GM20431 (cell line): ENCODE results near the gene TMEM140.
"Not testable (repeated sequence)": the region's sequence is repeated elsewhere in the genome, so short reads cannot be mapped to it uniquely, and the experiment has no call there.

ENCODE experiments used
- in situ Hi-C: fragments of 300-500 bp; cut with MseI, MboI; formaldehyde crosslinking; loops from one replicate; pipeline ENCODE4 v1.15.0; 2020; ENCODE audit warnings: low sequenced_read_pairs; ENCODE audit not compliant: unreplicated experiment

Gene TMEM140

DNA sequence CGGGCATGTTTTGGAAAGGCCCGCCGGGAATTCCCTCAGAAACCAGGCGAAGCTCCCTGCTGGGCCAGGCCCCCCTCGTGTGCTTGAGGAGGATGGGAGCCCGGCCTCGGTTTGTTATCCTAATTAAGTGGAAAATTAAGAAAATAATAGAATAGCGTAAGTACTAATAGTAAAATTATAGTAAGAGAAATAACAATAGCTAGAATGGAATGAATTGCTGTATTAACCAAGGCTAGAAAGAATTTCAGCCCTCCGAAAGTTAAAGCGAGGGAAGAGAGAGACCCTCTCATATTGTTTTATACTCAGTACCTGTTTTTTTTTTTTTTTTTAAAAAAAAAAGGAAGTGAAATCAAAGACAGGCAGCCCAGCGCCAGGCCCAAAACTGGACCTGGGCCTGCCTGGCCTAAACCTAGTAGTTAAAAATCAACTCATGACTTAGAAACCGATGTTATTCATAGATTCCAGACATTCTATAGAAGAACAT, 23.2 kb downstream of the TMEM140 start:
- in situ Hi-C loops = not testable (repeated sequence)

DNA sequence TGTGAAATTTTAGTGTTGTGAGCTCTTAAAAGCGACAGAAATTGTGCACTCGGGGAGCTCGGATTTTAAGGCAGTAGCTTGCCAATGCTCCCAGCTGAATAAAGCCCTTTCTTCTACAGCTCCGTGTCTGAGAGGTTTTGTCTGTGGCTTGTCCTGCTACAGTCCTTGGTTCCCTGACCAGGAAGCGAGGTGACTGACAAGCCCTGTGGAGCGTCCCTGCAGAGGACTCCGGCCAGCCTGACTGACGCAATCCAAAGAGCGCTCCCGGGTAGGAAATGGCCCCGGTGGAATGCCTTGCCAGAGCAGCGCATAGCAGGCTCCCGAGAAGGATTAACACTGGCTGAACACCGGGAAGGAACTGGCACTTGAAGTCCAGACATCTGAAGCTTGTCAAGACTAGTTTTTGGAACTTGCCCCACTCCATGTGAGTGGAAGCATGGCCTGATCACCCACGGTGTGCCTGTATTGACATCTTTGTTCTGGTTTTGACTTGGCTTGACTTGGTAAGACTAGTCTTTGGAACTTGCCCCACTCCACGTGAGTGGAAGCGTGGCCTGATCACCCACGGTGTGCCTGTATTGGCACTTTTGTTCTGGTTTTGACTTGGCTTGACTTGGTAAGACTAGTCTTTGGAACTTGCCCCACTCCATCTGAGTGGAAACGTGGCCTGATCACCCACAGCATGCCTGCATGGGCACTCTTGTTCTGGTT, 23.9 kb downstream of the TMEM140 start:
- in situ Hi-C loops = not testable (repeated sequence)

GRCh38 chr7:135173916-135174315, 26.0 kb downstream of the TMEM140 start:
- in situ Hi-C loops = not testable (repeated sequence)

- in situ Hi-C loops = loop anchor here (25.0 kb wide), 1 partner anchor 538 kb away; the partner anchor contains the start of gene BPGM
Observed at GRCh38 chr7:135174941-135175340, 27.1 kb downstream of the TMEM140 start.

- in situ Hi-C loops = loop anchor here (25.0 kb wide), 1 partner anchor 539 kb away; the partner anchor contains the start of gene BPGM
Observed at GRCh38 chr7:135175931-135176330, 28.1 kb downstream of the TMEM140 start.

DNA sequence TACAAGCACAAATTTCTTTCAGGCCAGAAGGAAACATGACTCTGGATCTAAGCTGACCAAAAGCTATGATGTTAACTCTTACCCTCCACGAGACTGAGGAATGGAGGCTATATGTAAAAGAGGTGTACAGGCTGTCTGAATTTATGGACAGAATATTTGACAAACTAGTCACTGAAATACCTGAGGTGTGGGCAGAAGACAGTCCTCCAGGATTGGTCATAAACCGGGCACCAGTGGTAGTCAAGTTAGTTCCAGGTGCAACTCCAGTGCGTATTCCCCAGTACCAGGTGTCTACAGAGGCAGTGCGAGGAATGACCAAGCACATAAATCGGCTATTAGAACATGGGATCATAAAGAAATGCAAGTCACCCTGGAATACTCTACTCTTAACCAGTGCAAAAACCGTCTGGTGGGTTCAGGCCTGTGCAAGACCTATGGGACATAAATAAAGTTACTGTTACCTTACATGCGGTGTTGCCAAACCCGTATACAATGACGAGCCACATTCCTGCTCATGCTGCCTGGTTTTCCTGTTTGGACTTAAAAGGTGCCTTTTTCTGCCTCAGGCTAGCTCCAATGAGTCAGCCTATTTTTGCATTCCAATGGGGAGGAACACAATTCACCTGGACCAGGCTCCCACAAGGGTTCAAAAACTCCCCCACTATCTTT, 29.3 kb downstream of the TMEM140 start:
- in situ Hi-C loops = loop anchor here (25.0 kb wide), 1 partner anchor 540 kb away; the partner anchor contains the start of gene BPGM

GRCh38 chr7:135178364-135178763, 30.5 kb downstream of the TMEM140 start:
- in situ Hi-C loops = loop anchor here (25.0 kb wide), 1 partner anchor 541 kb away; the partner anchor contains the start of gene BPGM

DNA sequence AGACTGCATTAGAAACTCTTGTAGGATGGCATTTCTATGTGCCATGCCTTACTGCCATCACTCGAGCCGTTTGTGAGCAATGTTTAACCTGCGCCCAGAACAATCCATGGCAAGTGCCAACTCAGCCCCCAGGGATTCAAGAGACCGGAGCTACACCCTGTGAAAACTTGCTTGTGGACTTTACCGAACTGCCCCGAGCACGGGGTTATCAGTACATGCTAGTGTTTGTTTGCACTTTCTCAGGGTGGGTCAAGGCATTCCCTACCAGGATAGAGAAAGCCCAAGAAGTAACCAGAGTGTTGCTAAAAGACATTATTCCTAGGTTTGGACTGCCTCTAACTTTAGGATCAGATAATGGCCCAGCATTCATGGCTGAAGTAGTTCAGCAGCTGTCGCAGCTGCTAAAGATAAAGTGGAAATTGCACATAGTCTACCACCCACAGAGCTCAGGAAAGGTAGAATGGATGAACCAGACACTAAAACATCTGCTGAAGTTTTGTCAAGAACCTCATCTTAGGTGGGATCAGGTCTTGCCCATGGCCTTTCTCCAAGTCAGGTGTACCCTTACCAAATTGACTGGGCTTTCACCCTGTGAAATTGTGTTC, 31.6 kb downstream of the TMEM140 start:
- in situ Hi-C loops = loop anchor here (25.0 kb wide), 1 partner anchor 542 kb away; the partner anchor contains the start of gene BPGM

DNA sequence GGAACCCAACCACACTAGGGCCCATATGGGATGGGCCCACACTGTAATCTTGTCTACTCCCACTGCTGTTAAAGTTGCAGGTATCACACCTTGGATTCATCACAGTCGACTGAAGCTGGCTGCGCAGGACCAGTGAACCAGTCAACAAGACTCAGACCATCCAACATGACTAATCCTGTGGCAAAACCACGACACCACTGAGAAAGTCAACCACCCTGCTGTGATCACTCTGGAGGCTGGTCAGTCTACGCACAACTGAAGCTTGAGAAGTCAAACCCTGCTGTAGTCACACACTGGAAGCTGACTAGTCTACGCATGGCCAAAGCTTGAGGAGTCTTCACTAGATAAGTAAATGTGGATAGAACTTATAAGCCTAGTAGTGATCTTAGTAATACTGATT, 32.2 kb downstream of the TMEM140 start:
- in situ Hi-C loops = loop anchor here (25.0 kb wide), 1 partner anchor 543 kb away; the partner anchor contains the start of gene BPGM

GRCh38 chr7:135181261-135181928, 33.5 kb downstream of the TMEM140 start:
- in situ Hi-C loops = loop anchor here (25.0 kb wide), 1 partner anchor 544 kb away; the partner anchor contains the start of gene BPGM

DNA sequence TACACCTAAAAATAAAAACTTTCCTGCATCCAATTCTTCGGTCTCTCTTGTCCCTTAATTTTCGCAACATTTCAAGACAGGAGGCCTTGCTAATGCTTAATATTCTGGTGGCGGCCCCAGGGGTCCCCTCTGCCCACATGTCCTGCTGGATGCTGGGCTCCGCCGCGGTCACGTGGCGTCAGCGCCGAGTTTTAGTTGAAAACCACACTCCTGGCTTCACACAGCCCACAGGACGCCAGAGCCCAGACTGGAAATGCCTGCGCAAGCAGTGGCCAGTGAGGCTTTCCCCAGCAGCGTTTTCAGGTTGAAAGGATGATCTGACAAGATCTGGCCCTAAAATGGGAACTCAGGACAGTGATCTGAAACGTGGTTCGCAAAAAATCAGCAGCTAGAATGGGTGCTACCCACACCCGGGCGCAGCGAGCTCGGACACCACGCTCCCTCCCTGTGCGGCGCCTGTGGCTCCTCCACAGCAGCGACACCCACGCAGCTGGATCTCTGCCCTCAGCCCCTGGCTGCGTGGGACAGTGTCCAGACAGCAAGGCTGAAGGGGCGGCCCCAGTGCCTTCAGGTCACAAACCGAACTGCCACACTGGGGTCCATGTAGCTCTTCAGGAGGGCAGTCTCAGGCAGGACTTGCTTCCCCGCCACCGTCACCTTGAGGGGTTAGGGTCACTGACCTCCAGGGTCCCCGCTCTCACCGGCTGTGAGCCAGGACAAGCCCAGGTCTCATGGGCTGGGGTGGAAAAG, 34.2 kb downstream of the TMEM140 start:
- in situ Hi-C loops = loop anchor here (25.0 kb wide), 1 partner anchor 545 kb away; the partner anchor contains the start of gene BPGM

GRCh38 chr7:135183478-135183877, 35.6 kb downstream of the TMEM140 start:
- in situ Hi-C loops = loop anchor here (25.0 kb wide), 1 partner anchor 546 kb away; the partner anchor contains the start of gene BPGM

GRCh38 chr7:135184254-135184841, 36.5 kb downstream of the TMEM140 start:
- in situ Hi-C loops = loop anchor here (25.0 kb wide), 1 partner anchor 547 kb away; the partner anchor contains the start of gene BPGM

- in situ Hi-C loops = loop anchor here (25.0 kb wide), 1 partner anchor 548 kb away; the partner anchor contains the start of gene BPGM
Observed at GRCh38 chr7:135185471-135186260, 37.8 kb downstream of the TMEM140 start.

GRCh38 chr7:135186261-135186540, 38.3 kb downstream of the TMEM140 start:
- in situ Hi-C loops = loop anchor here (25.0 kb wide), 1 partner anchor 549 kb away; the partner anchor contains the start of gene BPGM

DNA sequence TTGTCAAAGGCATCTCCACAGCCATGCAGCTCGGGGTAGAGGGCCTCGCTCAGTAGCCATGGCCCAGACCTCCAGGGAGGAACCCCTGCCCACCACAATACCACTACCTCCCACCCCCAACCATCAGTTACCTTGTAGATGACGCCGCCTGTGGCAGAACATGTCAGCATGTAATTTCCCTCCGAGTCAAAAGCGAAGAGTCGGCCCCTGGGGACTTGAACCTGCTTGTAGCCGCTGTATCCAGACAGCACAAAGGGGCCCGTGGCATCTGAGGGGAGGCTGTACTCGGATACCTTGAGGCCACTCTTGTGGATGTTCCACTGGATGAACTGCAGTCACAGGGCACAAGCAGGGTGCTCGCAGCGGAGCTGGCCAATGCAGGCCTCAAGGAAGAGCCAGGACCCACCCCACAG, 39.0 kb downstream of the TMEM140 start:
- in situ Hi-C loops = loop anchor here (25.0 kb wide), 1 partner anchor 550 kb away; the partner anchor contains the start of gene BPGM

DNA sequence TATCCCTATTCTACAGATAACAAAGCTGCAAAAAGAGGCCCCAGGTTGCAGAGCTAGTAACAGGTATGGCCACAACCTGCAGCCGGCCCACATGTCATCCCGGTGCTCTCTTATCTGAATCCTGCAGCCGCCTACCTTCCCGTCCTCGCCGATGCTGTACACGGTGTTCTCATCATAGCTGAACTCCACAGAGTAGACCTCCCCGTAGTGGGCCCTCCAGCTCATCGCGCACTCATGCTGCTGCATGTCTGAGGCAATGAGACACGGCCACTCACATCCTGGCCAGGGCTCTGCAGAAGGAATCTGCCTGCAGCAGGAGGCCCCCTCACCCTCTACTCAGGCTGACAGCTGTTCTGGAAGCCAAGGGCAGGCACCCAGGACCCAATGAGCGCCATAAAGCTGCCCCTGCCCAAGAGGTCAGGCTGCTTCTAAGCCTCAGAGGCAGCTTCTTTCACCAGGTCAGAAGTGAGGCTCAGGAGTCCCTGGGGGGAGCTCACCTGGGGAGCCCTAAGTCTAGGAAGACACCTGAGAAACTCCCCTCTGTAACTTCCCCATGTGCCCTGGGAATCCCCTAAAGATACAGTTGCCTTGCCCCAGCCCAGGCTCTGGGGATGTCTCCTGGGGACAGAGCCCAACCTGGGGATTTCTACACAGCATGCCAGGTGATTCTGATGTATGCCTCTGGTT, 40.6 kb downstream of the TMEM140 start:
- in situ Hi-C loops = loop anchor here (25.0 kb wide), 1 partner anchor 551 kb away; the partner anchor contains the start of gene BPGM
